Measurements from ENCODE around the gene OSBP. TPM values are rescaled to one million over a fixed set of nuclear protein-coding genes. Genes with fewer than 3 reads are reported as not detected.

OSBP gene
- total and polyA plus RNA-seq, 10 donors = 7.0 to 39.9 (median 34.5) TPM

DNA sequence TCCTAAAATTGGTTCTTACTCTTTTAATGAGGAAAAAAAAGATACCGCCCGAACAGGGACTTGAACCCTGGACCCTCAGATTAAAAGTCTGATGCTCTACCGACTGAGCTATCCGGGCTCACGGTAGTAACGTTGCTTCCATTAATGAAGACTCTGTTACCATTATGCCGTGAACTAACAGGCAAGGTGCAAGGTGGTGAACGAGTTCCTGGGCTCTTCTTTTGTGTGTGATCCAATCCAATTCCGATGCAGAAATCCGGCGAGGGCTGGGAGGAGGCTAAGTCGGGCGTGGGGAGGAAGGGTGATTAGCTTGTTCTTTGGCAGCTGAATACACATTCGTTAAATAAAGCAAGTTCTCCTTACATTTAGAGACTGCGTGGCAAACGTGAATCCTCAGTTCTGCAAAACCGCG, 55.3 kb downstream of the OSBP start:
- peak overlapping the region; percentile 79 to 94 (median 87) for H3K27ac ChIP-seq
- no peak for DNase-seq
- no peaks in the 10 kb centered on the region for H3K36me3 ChIP-seq
- intact Hi-C loops (cut with DNase I; ENCODE audit: low total_unique reads) = loop anchor here (10.0 kb wide), 1 partner anchor 55 kb away; the partner anchor contains the start of gene OSBP
- H3K9me3 ChIP-seq = no peaks in the 10 kb centered on the region
- TF ChIP-seq POLR2AphosphoS5 (IDR thresholded peaks at IDR 0.05) = no peak
- no peak for TF ChIP-seq POLR2A (IDR thresholded peaks at IDR 0.05)
- TF ChIP-seq, protein P1, sequence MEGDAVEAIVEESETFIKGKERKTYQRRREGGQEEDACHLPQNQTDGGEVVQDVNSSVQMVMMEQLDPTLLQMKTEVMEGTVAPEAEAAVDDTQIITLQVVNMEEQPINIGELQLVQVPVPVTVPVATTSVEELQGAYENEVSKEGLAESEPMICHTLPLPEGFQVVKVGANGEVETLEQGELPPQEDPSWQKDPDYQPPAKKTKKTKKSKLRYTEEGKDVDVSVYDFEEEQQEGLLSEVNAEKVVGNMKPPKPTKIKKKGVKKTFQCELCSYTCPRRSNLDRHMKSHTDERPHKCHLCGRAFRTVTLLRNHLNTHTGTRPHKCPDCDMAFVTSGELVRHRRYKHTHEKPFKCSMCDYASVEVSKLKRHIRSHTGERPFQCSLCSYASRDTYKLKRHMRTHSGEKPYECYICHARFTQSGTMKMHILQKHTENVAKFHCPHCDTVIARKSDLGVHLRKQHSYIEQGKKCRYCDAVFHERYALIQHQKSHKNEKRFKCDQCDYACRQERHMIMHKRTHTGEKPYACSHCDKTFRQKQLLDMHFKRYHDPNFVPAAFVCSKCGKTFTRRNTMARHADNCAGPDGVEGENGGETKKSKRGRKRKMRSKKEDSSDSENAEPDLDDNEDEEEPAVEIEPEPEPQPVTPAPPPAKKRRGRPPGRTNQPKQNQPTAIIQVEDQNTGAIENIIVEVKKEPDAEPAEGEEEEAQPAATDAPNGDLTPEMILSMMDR (IDR thresholded peaks at IDR 0.05 in 8 of 11, conservative IDR thresholded peaks at IDR 0.05 in 3 of 11) = no peak
- H3K4me3 ChIP-seq = peak overlapping the region; percentile 70 to 94 (median 83)
- H3K4me1 ChIP-seq = peaks cover 27 to 73% (median 42%) of the 10 kb centered on the region in 6 donors
- WGBS, 5 donors = 0 to 1% (median 1%) methylated on average over 18 of the region's 18 CpGs
- peaks cover 0 to 22% (median 0%) of the 10 kb centered on the region in 7 donors for H3K27me3 ChIP-seq (replicated peaks in 1 of 7)

DNA sequence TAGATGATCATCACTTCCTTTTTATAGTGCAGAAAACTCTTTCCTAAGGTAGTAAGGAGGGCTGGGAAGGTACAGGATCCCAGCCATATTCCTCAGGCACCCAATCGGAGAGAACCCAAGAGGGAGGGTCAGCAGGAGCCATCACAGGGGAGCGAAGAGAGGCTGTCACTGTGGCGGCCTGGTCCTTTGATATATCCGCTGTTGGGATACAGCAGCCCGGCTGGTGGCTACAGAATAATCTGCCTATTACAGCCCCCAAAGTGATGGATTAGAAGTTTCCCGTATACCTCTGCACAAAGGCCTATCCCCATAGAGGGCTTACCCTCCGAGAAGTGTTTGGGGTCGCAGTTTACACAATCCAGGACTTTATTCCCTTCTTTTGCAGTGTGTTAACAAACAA, 55.7 kb downstream of the OSBP start:
- no peaks in the 10 kb centered on the region for H3K9me3 ChIP-seq
- 51 to 75% (median 60%) methylated on average over 8 of the region's 8 CpGs for WGBS, 5 donors
- H3K4me1 ChIP-seq = peaks cover 27 to 68% (median 42%) of the 10 kb centered on the region in 6 donors
- peaks cover 0 to 22% (median 0%) of the 10 kb centered on the region in 7 donors for H3K27me3 ChIP-seq (replicated peaks in 1 of 7)
- H3K36me3 ChIP-seq = no peaks in the 10 kb centered on the region
- peak overlapping the region in 7 of 8 donors; percentile 84 to 94 (median 88) for H3K27ac ChIP-seq
- TF ChIP-seq, protein P1 (IDR thresholded peaks at IDR 0.05 in 8 of 11, conservative IDR thresholded peaks at IDR 0.05 in 3 of 11) = no peak
- TF ChIP-seq POLR2AphosphoS5 (IDR thresholded peaks at IDR 0.05) (no peak), POLR2A (IDR thresholded peaks at IDR 0.05) (no peak)
- DNase-seq = no peak
- H3K4me3 ChIP-seq = peak overlapping the region in 6 of 8 donors; percentile 70 to 94 (median 81)
- intact Hi-C loops (cut with DNase I; ENCODE audit: low total_unique reads) = loop anchor here (10.0 kb wide), 1 partner anchor 55 kb away; the partner anchor contains the start of gene OSBP

DNA sequence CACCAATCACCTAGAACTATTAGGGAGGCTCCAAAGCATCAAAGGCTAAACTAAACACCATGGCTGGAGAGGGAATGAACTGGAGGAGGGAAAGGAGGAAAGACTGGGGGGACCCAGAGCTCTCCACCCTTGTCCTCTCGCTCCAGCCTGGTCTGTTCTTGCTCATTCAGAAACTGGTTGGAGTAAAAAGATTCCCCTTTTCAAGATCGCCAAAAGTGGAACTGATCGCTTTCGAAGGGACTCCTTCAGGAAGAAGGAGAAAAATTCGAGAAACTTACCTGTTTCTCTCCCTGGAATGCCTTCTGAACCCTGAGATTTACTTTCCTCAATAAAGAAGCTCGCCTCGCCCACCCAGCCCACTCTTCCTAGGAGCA, 57.3 kb downstream of the OSBP start:
- 62 to 66% (median 63%) methylated on average over 7 of the region's 7 CpGs for WGBS, 5 donors
- Histone ChIP-seq H3K27ac (peak overlapping the region in 1 of 8 donors; percentile 7), H3K27me3 (replicated peaks in 1 of 7) (peaks cover 0 to 22% (median 0%) of the 10 kb centered on the region in 7 donors), H3K36me3 (no peaks in the 10 kb centered on the region), H3K4me1 (peaks cover 27 to 74% (median 42%) of the 10 kb centered on the region in 6 donors), H3K4me3 (no peak overlapping the region), H3K9me3 (no peaks in the 10 kb centered on the region)
- DNase-seq = no peak
- TF ChIP-seq, protein P1 (IDR thresholded peaks at IDR 0.05 in 8 of 11, conservative IDR thresholded peaks at IDR 0.05 in 3 of 11) = no peak
- TF ChIP-seq POLR2A (IDR thresholded peaks at IDR 0.05) = no peak
- TF ChIP-seq POLR2AphosphoS5 (IDR thresholded peaks at IDR 0.05) = no peak
- intact Hi-C loops (cut with DNase I; ENCODE audit: low total_unique reads) = no loop called here

DNA sequence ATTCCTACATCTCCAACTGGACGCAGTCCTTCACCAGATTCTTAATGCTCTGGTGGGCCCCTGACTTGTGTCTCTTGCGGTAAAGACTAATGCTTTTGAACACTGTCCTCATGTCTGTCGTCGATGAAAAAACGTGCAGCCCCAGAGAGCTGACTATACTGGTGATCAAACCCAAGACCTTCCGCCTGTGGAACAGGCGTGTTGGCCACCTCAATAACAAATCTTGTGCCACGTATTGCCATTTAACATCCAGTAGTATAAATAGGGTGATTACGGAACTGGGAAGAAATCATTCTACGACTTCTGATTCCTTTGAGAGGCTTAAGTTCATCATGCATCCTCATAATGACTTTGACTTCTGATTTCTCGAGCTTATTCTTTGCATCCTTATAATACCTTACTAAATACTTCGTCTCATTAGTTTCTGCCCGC, 58.6 kb downstream of the OSBP start:
- Histone ChIP-seq H3K36me3 (no peaks in the 10 kb centered on the region), H3K27ac (peak overlapping the region in 6 of 8 donors; percentile 9 to 61 (median 42)), H3K4me1 (peaks cover 27 to 87% (median 46%) of the 10 kb centered on the region in 6 donors), H3K9me3 (no peaks in the 10 kb centered on the region), H3K4me3 (peak overlapping the region in 5 of 8 donors; percentile 21 to 50 (median 27)), H3K27me3 (replicated peaks in 1 of 7) (peaks cover 0 to 22% (median 0%) of the 10 kb centered on the region in 7 donors)
- TF ChIP-seq, protein P1 (IDR thresholded peaks at IDR 0.05 in 8 of 11, conservative IDR thresholded peaks at IDR 0.05 in 3 of 11) = no peak
- TF ChIP-seq POLR2AphosphoS5 (IDR thresholded peaks at IDR 0.05) (no peak), POLR2A (IDR thresholded peaks at IDR 0.05) (no peak)
- WGBS, 5 donors = 14 to 18% (median 16%) methylated on average over 13 of the region's 13 CpGs
- intact Hi-C loops (cut with DNase I; ENCODE audit: low total_unique reads) = no loop called here
- no peak for DNase-seq

Measured in spleen (tissue), 11 donors.